Heart left ventricle (tissue), 13 donors: Measurements from ENCODE around the gene COL15A1.

Source experiments
- CTCF ChIP-seq, 12 donors: fragments of 200-600 bp; sonication (generic) in 4 of 12; IDR thresholded peaks; one replicate each; pipeline versions ENCODE4 v1.5.0 to v1.8.0; 2018 to 2022; ENCODE audit warnings: antibody characterized with exemption in 12 of 12, mild to moderate bottlenecking in 5 of 12
- POLR2A ChIP-seq, 2 donors: fragments of 450-650 bp; IDR thresholded peaks; one replicate each; pipeline ENCODE4 v1.6.1; 2017; ENCODE audit warnings: antibody characterized with exemption in 2 of 2, mild to moderate bottlenecking in 2 of 2, moderate library complexity in 2 of 2
- donor health status: ischemic (EF 13 %, LVEDD 7.1; RV severe dilation, severe dysfunction).
- donor health status: DM: no; HTN: yes; CAD: no.
- donor health status: DM: no; HTN: no; CAD: no.
- donor health status: ischemic (EF 25% LVEDD 6.9; RV normal size, moderate dysfunction).
- donor health status: ischemic (EF 25% LVEDD 5.7; RV mildly dilated, moderate dysfunction).
- donor health status: ischemic (EF 35%, LVEDD 5.7; RV mildly dilated, moderate dysfunction).
- donor health status: nonischemic (EF 11% LVEDD 7.7; RV severe dilation, severe dysfunction).
- donor health status: DM: yes; HTN: yes; CAD: no.
- donor health status: PGD.
- donor health status: ischemic (EF 29% LVEDD 5.4; RV normal size, mild dysfunction).
- donor health status: nonischemic (EF 23%, LVEDD 6.1; RV moderate dilation, normal function).

DNA sequence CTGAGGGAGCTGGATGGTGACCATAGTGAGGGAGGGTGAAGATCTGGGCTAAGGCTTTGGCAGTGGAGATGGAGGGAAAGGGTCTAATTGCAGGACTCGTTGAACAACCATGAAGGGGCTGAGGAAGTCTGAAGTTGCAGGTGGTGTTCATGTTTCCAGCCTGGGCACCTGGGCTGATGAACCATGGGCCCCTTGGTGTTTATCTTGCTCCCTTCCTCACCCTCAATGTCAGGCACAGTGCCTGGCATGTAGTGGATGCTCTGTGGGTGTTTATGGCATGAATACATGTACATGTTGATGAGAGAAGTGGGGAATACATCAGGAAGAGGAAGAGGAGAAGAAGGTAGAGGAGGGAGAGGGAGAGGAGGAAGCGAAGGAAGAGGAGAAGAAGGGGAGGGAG is 31.3 kb upstream of the COL15A1 start:
- no peak for TF ChIP-seq POLR2A (IDR thresholded peaks at IDR 0.05)
- no peak for TF ChIP-seq CTCF (IDR thresholded peaks at IDR 0.05)
